ENCODE data around the gene FRMD4A.

GRCh38 chr10:13893926-13894325, 436.8 kb downstream of the FRMD4A start:
- TF ChIP-seq USF1 (IDR thresholded peaks at IDR 0.05) (no peak), TEAD4 (IDR thresholded peaks at IDR 0.05) (no peak), CEBPB (IDR thresholded peaks at IDR 0.05) (no peak), EP300 (IDR thresholded peaks at IDR 0.05; ENCODE audit: borderline replicate concordance) (no peak)

All from Ishikawa (cell line).